Measurements from ENCODE around the gene ALOX5. TPM values are rescaled to one million over a fixed set of nuclear protein-coding genes. Genes with fewer than 3 reads are reported as not detected.

ALOX5 gene
- total RNA-seq, 1 experiment from 2014 or later, result 6.1 TPM

DNA sequence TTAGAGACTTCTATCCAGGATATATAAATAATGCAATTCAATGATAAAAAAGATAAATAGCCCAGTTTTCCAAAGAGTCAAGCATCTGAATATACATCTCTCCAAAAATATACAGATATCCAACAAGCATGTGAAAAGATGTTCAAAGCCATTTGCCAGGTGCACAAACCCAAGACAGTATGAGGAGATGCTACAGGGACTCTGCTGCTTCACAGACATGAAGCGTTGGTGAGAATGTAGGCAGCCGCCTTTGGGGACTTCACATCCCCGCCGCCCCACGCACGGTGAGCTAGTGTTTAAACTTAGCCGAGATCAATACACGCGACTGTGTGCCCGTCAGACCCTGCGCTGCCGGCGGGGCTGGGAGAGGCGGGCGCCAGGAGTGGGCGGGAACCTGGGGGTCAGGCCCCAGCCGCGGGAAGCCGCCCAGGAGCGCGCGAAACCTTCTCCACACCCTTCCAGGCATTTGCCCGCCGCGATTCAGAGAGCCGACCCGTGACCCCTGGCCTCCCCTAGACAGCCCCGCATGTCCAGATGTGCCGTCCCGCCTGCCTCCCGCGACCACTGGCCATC, 927 bp upstream of the ALOX5 start (continued):
- TF ChIP-seq, protein P1, sequence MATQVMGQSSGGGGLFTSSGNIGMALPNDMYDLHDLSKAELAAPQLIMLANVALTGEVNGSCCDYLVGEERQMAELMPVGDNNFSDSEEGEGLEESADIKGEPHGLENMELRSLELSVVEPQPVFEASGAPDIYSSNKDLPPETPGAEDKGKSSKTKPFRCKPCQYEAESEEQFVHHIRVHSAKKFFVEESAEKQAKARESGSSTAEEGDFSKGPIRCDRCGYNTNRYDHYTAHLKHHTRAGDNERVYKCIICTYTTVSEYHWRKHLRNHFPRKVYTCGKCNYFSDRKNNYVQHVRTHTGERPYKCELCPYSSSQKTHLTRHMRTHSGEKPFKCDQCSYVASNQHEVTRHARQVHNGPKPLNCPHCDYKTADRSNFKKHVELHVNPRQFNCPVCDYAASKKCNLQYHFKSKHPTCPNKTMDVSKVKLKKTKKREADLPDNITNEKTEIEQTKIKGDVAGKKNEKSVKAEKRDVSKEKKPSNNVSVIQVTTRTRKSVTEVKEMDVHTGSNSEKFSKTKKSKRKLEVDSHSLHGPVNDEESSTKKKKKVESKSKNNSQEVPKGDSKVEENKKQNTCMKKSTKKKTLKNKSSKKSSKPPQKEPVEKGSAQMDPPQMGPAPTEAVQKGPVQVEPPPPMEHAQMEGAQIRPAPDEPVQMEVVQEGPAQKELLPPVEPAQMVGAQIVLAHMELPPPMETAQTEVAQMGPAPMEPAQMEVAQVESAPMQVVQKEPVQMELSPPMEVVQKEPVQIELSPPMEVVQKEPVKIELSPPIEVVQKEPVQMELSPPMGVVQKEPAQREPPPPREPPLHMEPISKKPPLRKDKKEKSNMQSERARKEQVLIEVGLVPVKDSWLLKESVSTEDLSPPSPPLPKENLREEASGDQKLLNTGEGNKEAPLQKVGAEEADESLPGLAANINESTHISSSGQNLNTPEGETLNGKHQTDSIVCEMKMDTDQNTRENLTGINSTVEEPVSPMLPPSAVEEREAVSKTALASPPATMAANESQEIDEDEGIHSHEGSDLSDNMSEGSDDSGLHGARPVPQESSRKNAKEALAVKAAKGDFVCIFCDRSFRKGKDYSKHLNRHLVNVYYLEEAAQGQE (IDR thresholded peaks at IDR 0.05; ENCODE audit: low read depth), result no peak
- TF ChIP-seq FOSL1 (IDR thresholded peaks at IDR 0.05; ENCODE audit: low read depth), result no peak

- Histone ChIP-seq H3K4me3 (replicated peaks in 1 of 2; ENCODE audit: low read depth in 1 of 2, low read length in 2 of 2) (peak overlapping the region; percentile 43 to 59), H2AFZ (ENCODE audit: low read depth, low read length, poor library complexity, severe bottlenecking) (peak overlapping the region; percentile 67), H3K79me2 (ENCODE audit: insufficient read depth, low read length) (no peaks in the 10 kb centered on the region), H3K9me2 (ENCODE audit: insufficient read depth) (no peaks in the 10 kb centered on the region), H3K9me3 (ENCODE audit: control insufficient read depth in 1 of 2, insufficient read depth in 1 of 2, low read depth in 1 of 2, low read length in 2 of 2) (no peaks in the 10 kb centered on the region), H3K4me1 (ENCODE audit: control insufficient read depth in 1 of 2, insufficient read depth in 2 of 2, low read length in 2 of 2) (peaks cover 14 to 37% of the 10 kb centered on the region in 2 experiments; a peak in 3 of 4 replicates), H3K27ac (ENCODE audit: low read depth, low read length) (peak overlapping the region; percentile 41; the same call in 1 of the 2 replicates), H3K27me3 (ENCODE audit: insufficient read depth, low read length) (peaks cover 43% of the 10 kb centered on the region), H3K4me2 (ENCODE audit: low read length) (peak overlapping the region; percentile 92), H3K9ac (ENCODE audit: low read length) (peak overlapping the region; percentile 24; the same call in 1 of the 2 replicates), H4K20me1 (ENCODE audit: insufficient read depth) (no peaks in the 10 kb centered on the region), H3K36me3 (ENCODE audit: control insufficient read depth in 1 of 2, insufficient read depth in 2 of 2, low read length in 2 of 2) (no peaks in the 10 kb centered on the region)
- DNase-seq (ENCODE audit: low read depth, low spot score), result no peak
- POLR2A ChIA-PET, result no interaction called here
- intact Hi-C loops (cut with micrococcal nuclease), result no loop called here
- ATAC-seq, result peak; percentile 54
- RAD21 ChIA-PET (ENCODE audit: low non-redundant PET in 1 of 2, low total read pairs in 2 of 2, uncharacterized antibody in 2 of 2, unreplicated experiment in 2 of 2), result no interaction called here
- no TSS peak for BruUV-seq (replicated peaks)
- CTCF ChIA-PET, result no interaction called here
- TF ChIP-seq ZBTB33 (IDR thresholded peaks at IDR 0.05; ENCODE audit: extremely low read depth, insufficient replicate concordance, low read length) (no peak), FOSL1 (IDR thresholded peaks at IDR 0.05; ENCODE audit: low read depth) (0 out of 2 replicates have a peak, but pooled peaks have one; percentile 13), EZH2 (IDR thresholded peaks at IDR 0.05) (no peak), EGR1 (IDR thresholded peaks at IDR 0.05; ENCODE audit: low read depth) (no peak), EZH2phosphoT487 (IDR thresholded peaks at IDR 0.05; ENCODE audit: borderline replicate concordance) (no peak), POLR2AphosphoS5 (IDR thresholded peaks at IDR 0.05; ENCODE audit: low read depth, low read length) (no peak), CBX3 (IDR thresholded peaks at IDR 0.05; ENCODE audit: low read depth) (0 out of 2 replicates have a peak, but pooled peaks have one; percentile 23)
- TF ChIP-seq, protein P2, sequence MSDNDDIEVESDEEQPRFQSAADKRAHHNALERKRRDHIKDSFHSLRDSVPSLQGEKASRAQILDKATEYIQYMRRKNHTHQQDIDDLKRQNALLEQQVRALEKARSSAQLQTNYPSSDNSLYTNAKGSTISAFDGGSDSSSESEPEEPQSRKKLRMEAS (IDR thresholded peaks at IDR 0.05), result peak; percentile 60; the same call in 1 of the 2 replicates
These were observed 485 bp downstream of the ALOX5 start for GRCh38 chr10:45374350-45375052.

All from HCT116 (cell line).